ENCODE measurements around the gene ANHX.

GRCh38 chr12:133203344-133204263, 32.1 kb downstream of the ANHX start:
- no peak for TF ChIP-seq CTCF (IDR thresholded peaks at IDR 0.05)
- TF ChIP-seq POLR2AphosphoS5 (IDR thresholded peaks at IDR 0.05), result no peak
